Panc1 (cell line): ENCODE measurements around the gene POU3F1. TPM values are rescaled to one million over a fixed set of nuclear protein-coding genes. Genes with fewer than 3 reads are reported as not detected.

ENCODE experiments used
- ATAC-seq: fragments of 200-7000 bp; cut with Tn5 transposase; 2 replicates; pipeline ENCODE4 v1.9.1; 2020; ENCODE audit warnings: mild to moderate bottlenecking, moderate library complexity
- BruUV-seq: library from RNA; stranded (reverse); fragments of 400-500 nt; replicated peaks from 2 replicates; lab custom pipeline; 2021; lab: Mats Ljungman, UMichigan
- CTCF ChIA-PET: fragments of 300-600 bp; sonication (Branson Sonifier 250); formaldehyde crosslinking; loops from one replicate; lab custom pipeline; 2022; ENCODE audit warnings: antibody characterized with exemption; lab: Charles Lee
- POLR2A ChIA-PET: fragments of 300-600 bp; sonication (Branson Sonifier 250); formaldehyde crosslinking; loops from one replicate; lab custom pipeline; 2022; ENCODE audit warnings: antibody characterized with exemption; lab: Charles Lee
- DNase-seq: peaks from one replicate; pipeline ENCODE4 v3.0.0-alpha.2; 2010; ENCODE audit warnings: low read depth, low spot score
- H3K27ac ChIP-seq: 2 replicates; pipeline ENCODE4 v1.5.1; 2011; ENCODE audit warnings: mild to moderate bottlenecking, low read length, inconsistent platforms
- H3K27me3 ChIP-seq: fragments of 200-500 bp; sonication (Bioruptor generic); 2 replicates; pipeline ENCODE4 v1.6.0; 2014; ENCODE audit warnings: low read length, inconsistent platforms; ENCODE audit not compliant: control insufficient read depth, insufficient read depth
- H3K36me3 ChIP-seq: fragments of 200-500 bp; sonication (Bioruptor generic); 2 replicates; pipeline ENCODE4 v1.5.1; 2014; ENCODE audit warnings: inconsistent platforms, mild to moderate bottlenecking, low read length, moderate library complexity; ENCODE audit not compliant: control insufficient read depth, insufficient read depth
- H3K4me1 ChIP-seq: 2 replicates; pipeline ENCODE4 v1.5.1; 2011; ENCODE audit warnings: inconsistent platforms, mild to moderate bottlenecking, low read length, moderate library complexity; ENCODE audit not compliant: control insufficient read depth, insufficient read depth
- H3K4me3 ChIP-seq, 2 experiments: 2 replicates each; pipeline ENCODE4 v1.5.1; 2011 to 2012; ENCODE audit warnings: low read depth in 2 of 2, low read length in 2 of 2, mild to moderate bottlenecking in 2 of 2, inconsistent platforms in 1 of 2, moderate library complexity in 1 of 2
- H3K9me3 ChIP-seq: fragments of 200-500 bp; sonication (Bioruptor generic); 2 replicates; pipeline ENCODE4 v1.5.1; 2014; ENCODE audit warnings: low read depth, mild to moderate bottlenecking, inconsistent platforms, low read length, moderate library complexity; ENCODE audit not compliant: control insufficient read depth, insufficient read depth
- POLR2AphosphoS5 ChIP-seq: IDR thresholded peaks from 2 replicates; pipeline ENCODE4 v1.6.1; 2012; ENCODE audit warnings: mild to moderate bottlenecking, low read depth, low read length, moderate library complexity
- SIN3A ChIP-seq: IDR thresholded peaks from 2 replicates; pipeline ENCODE4 v1.6.1; 2012; ENCODE audit warnings: low read depth, mild to moderate bottlenecking, low read length, moderate library complexity, borderline replicate concordance; ENCODE audit not compliant: insufficient read depth
- TCF7L2 ChIP-seq: IDR thresholded peaks from 2 replicates; pipeline ENCODE4 v1.6.1; 2011; ENCODE audit warnings: mild to moderate bottlenecking, low read depth, low read length, inconsistent platforms
- in situ Hi-C: cut with HindIII; loops from 2 replicates; pipeline ENCODE4 v1.10.0; 2016; ENCODE audit warnings: low sequenced_read_pairs, low pct_unique_long_range_greater_than_20kb
- intact Hi-C: fragments of 100-400 bp; cut with micrococcal nuclease; formaldehyde crosslinking; loops from one replicate; pipeline ENCODE4 v1.10.0; 2022; ENCODE audit not compliant: unreplicated experiment
- total RNA-seq: library from RNA; stranded (reverse); gene quantifications from one replicate; pipeline ENCODE4 v1.2.1, GENCODE V29; 2021; ENCODE audit not compliant: unreplicated experiment
- TF ChIP-seq, protein P1 (sequence below): fragments of 450-650 bp; IDR thresholded peaks from 2 replicates; pipeline ENCODE4 v1.5.1; 2017; ENCODE audit warnings: mild to moderate bottlenecking
- TF ChIP-seq, protein P2 (sequence below), 2 experiments: IDR thresholded peaks; 2 replicates each; pipeline ENCODE4 v1.6.1; 2011 to 2012; ENCODE audit warnings: low read depth in 2 of 2, control low read depth in 1 of 2, low read length in 1 of 2, mild to moderate bottlenecking in 1 of 2, moderate library complexity in 1 of 2; ENCODE audit not compliant: insufficient read depth in 1 of 2

Gene POU3F1
- total RNA-seq, 1 experiment from 2014 or later: 0.08 TPM

DNA sequence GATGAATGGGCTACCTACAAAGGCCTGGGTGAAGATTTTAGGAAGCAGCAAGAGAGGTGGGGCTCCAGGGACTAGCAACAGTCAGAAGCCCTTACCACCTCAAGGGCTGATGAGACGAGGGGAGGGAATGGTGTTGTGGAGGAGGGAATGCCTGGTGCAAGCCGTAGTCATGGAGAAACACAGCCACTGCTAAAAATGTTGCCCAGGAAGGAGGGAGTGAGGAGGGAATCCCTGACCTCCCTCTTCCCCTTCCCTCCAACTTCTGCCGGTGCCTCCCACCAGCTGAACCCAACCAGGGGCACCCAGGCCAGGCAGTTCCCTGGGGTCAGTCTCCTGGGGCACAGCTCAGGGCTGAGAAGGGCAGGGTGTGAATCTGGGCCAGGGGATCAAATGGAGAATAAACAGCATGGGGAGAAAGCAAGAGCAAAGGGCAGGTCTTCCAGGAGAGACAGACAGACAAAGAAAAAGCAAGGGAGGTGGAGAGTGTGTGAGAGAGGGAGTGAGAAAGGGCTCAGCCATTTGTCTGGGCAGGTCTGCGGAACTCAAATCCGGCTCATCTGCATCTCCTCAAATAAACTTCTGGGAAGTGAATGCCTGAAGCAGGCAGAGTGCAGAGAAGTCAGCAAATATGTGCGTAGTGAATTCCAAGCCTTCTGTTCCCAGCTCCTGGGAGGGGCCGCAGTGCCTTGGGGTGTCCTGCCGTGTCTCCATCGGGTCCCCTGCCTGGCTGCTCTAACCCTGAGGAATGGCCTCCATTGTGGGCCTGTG, 27.1 kb upstream of the POU3F1 start:
- ChIA-PET CTCF (no interaction called here), POLR2A (no interaction called here)
- in situ Hi-C loops: no loop called here
- DNase-seq (no peak), ATAC-seq (no peak)
- TF ChIP-seq, protein P1, sequence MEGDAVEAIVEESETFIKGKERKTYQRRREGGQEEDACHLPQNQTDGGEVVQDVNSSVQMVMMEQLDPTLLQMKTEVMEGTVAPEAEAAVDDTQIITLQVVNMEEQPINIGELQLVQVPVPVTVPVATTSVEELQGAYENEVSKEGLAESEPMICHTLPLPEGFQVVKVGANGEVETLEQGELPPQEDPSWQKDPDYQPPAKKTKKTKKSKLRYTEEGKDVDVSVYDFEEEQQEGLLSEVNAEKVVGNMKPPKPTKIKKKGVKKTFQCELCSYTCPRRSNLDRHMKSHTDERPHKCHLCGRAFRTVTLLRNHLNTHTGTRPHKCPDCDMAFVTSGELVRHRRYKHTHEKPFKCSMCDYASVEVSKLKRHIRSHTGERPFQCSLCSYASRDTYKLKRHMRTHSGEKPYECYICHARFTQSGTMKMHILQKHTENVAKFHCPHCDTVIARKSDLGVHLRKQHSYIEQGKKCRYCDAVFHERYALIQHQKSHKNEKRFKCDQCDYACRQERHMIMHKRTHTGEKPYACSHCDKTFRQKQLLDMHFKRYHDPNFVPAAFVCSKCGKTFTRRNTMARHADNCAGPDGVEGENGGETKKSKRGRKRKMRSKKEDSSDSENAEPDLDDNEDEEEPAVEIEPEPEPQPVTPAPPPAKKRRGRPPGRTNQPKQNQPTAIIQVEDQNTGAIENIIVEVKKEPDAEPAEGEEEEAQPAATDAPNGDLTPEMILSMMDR: no peak
- TF ChIP-seq TCF7L2 (no peak), SIN3A (no peak), POLR2AphosphoS5 (no peak)
- TF ChIP-seq, protein P2, sequence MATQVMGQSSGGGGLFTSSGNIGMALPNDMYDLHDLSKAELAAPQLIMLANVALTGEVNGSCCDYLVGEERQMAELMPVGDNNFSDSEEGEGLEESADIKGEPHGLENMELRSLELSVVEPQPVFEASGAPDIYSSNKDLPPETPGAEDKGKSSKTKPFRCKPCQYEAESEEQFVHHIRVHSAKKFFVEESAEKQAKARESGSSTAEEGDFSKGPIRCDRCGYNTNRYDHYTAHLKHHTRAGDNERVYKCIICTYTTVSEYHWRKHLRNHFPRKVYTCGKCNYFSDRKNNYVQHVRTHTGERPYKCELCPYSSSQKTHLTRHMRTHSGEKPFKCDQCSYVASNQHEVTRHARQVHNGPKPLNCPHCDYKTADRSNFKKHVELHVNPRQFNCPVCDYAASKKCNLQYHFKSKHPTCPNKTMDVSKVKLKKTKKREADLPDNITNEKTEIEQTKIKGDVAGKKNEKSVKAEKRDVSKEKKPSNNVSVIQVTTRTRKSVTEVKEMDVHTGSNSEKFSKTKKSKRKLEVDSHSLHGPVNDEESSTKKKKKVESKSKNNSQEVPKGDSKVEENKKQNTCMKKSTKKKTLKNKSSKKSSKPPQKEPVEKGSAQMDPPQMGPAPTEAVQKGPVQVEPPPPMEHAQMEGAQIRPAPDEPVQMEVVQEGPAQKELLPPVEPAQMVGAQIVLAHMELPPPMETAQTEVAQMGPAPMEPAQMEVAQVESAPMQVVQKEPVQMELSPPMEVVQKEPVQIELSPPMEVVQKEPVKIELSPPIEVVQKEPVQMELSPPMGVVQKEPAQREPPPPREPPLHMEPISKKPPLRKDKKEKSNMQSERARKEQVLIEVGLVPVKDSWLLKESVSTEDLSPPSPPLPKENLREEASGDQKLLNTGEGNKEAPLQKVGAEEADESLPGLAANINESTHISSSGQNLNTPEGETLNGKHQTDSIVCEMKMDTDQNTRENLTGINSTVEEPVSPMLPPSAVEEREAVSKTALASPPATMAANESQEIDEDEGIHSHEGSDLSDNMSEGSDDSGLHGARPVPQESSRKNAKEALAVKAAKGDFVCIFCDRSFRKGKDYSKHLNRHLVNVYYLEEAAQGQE (IDR thresholded peaks at IDR 0.05; ENCODE audit: insufficient read depth in 1 of 2, low read depth in 2 of 2, low read length in 1 of 2): no peak
- Histone ChIP-seq H3K36me3 (no peaks in the 10 kb centered on the region), H3K27ac (no peak overlapping the region), H3K4me1 (no peaks in the 10 kb centered on the region), H3K4me3 (no peak overlapping the region), H3K9me3 (no peaks in the 10 kb centered on the region), H3K27me3 (no peaks in the 10 kb centered on the region)
- intact Hi-C loops: no loop called here
- no TSS peak for BruUV-seq

DNA sequence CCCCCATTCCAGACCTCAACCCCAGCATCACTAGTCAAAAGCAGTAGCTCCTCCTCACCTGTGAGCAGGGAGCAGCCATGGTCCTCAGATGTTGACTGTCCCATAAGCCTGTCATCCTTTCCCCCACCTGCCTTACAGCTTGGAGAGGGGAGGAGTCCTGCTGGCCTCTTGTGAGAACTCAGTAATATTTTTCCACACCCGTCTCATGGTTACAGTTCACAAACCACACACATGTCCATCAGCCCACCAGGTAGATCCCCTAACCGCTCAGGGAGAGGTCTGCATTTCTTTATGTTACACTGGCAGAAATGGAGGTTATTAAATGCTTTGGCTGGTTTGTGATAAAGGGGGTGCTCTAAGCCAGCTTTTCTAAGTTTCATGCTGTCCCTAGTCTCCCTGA, 26.3 kb upstream of the POU3F1 start:
- no TSS peak for BruUV-seq
- Histone ChIP-seq H3K9me3 (no peaks in the 10 kb centered on the region), H3K27ac (no peak overlapping the region), H3K4me1 (no peaks in the 10 kb centered on the region), H3K27me3 (no peaks in the 10 kb centered on the region; the same call in 1 of the 2 replicates), H3K36me3 (no peaks in the 10 kb centered on the region), H3K4me3 (no peak overlapping the region)
- ATAC-seq (no peak), DNase-seq (no peak)
- ChIA-PET POLR2A (interaction anchor here (0.5 kb wide), 1 partner anchor 13 kb away, joined by 7 read pairs; no protein-coding TSS in a partner anchor), CTCF (interaction anchor here (1.6 kb wide), 1 partner anchor 25 kb away, joined by 3 read pairs; no protein-coding TSS in a partner anchor)
- intact Hi-C loops: no loop called here
- in situ Hi-C loops: no loop called here
- TF ChIP-seq, protein P2 (IDR thresholded peaks at IDR 0.05; ENCODE audit: insufficient read depth in 1 of 2, low read depth in 2 of 2, low read length in 1 of 2): no peak
- TF ChIP-seq SIN3A: no peak
- TF ChIP-seq TCF7L2: no peak
- TF ChIP-seq POLR2AphosphoS5: no peak
- TF ChIP-seq, protein P1: no peak; the same call in 1 of the 2 replicates
